Left ventricle myocardium inferior (tissue), 1 donor: ENCODE measurements around the gene RAD50. TPM values are rescaled to one million over a fixed set of nuclear protein-coding genes. Genes with fewer than 3 reads are reported as not detected.

Experiments
- DNase-seq: peaks from one replicate; pipeline ENCODE4 v3.0.0-alpha.2; 2020
- H3K27ac ChIP-seq: fragments of 200-600 bp; replicated peaks from 2 replicates; pipeline ENCODE4 v1.8.0; 2021
- H3K27me3 ChIP-seq: fragments of 200-600 bp; 2 replicates; pipeline ENCODE4 v1.8.0; 2021; ENCODE audit warnings: low read depth
- H3K36me3 ChIP-seq: fragments of 200-600 bp; 2 replicates; pipeline ENCODE4 v1.8.0; 2021
- H3K4me1 ChIP-seq: fragments of 200-600 bp; 2 replicates; pipeline ENCODE4 v1.8.0; 2021
- H3K4me3 ChIP-seq: fragments of 200-600 bp; 2 replicates; pipeline ENCODE4 v1.8.0; 2021; ENCODE audit warnings: mild to moderate bottlenecking, moderate library complexity
- H3K9me3 ChIP-seq: fragments of 200-600 bp; replicated peaks from 2 replicates; pipeline ENCODE4 v1.8.0; 2021
- CTCF ChIP-seq: fragments of 200-600 bp; IDR thresholded peaks from 2 replicates; pipeline ENCODE4 v1.8.0; 2021; ENCODE audit warnings: antibody characterized with exemption, mild to moderate bottlenecking, borderline replicate concordance
- intact Hi-C: fragments of 100-400 bp; cut with micrococcal nuclease; formaldehyde crosslinking; loops from one replicate; pipeline ENCODE4 v1.11.0; 2022
- total RNA-seq: library from RNA; stranded (reverse); fragmentation: NEBNext Ultra II Directional; extraction: Animal tissue kit (Norgen Biotek cat#: 25700); gene quantifications from one replicate; pipeline ENCODE4 v1.2.1, GENCODE V29; 2021
- donor health status: DM: no; HTN: yes; CAD: no; lungs with severe emphysema.

The RAD50 gene
- total RNA-seq, 1 donor from 2014 or later: 33.4 TPM

- DNase-seq: no peak
- Histone ChIP-seq H3K4me3 (no peak overlapping the region), H3K4me1 (no peaks in the 10 kb centered on the region), H3K27me3 (no peaks in the 10 kb centered on the region), H3K27ac (no peak overlapping the region), H3K9me3 (no peaks in the 10 kb centered on the region), H3K36me3 (no peaks in the 10 kb centered on the region)
- TF ChIP-seq CTCF: no peak
- intact Hi-C loops: no loop called here
These were observed 124.7 kb downstream of the RAD50 start for GRCh38 chr5:132681476-132681831.

GRCh38 chr5:132681983-132682382 lies 125.2 kb downstream of the RAD50 start:
- Histone ChIP-seq H3K9me3 (no peaks in the 10 kb centered on the region), H3K27me3 (no peaks in the 10 kb centered on the region), H3K27ac (no peak overlapping the region), H3K4me1 (no peaks in the 10 kb centered on the region), H3K4me3 (no peak overlapping the region), H3K36me3 (no peaks in the 10 kb centered on the region)
- no peak for DNase-seq
- no peak for TF ChIP-seq CTCF
- intact Hi-C loops: no loop called here

- intact Hi-C loops: no loop called here
- Histone ChIP-seq H3K9me3 (no peaks in the 10 kb centered on the region), H3K27me3 (no peaks in the 10 kb centered on the region), H3K4me1 (no peaks in the 10 kb centered on the region), H3K4me3 (no peak overlapping the region), H3K36me3 (no peaks in the 10 kb centered on the region), H3K27ac (no peak overlapping the region)
- DNase-seq: no peak
- TF ChIP-seq CTCF: no peak
These were observed 127.7 kb downstream of the RAD50 start for GRCh38 chr5:132684491-132684890.

- no peaks in the 10 kb centered on the region for H3K27me3 ChIP-seq
- no peak overlapping the region for H3K27ac ChIP-seq
- H3K36me3 ChIP-seq: no peaks in the 10 kb centered on the region
- H3K9me3 ChIP-seq: no peaks in the 10 kb centered on the region
- no peak overlapping the region for H3K4me3 ChIP-seq
- no peaks in the 10 kb centered on the region for H3K4me1 ChIP-seq
- no peak for TF ChIP-seq CTCF
- intact Hi-C loops: no loop called here
- DNase-seq: no peak
These were observed 128.3 kb downstream of the RAD50 start for GRCh38 chr5:132684922-132685720.

- Histone ChIP-seq H3K36me3 (no peaks in the 10 kb centered on the region), H3K9me3 (no peaks in the 10 kb centered on the region), H3K4me3 (no peak overlapping the region), H3K4me1 (no peaks in the 10 kb centered on the region), H3K27ac (no peak overlapping the region), H3K27me3 (no peaks in the 10 kb centered on the region)
- no peak for TF ChIP-seq CTCF
- DNase-seq: no peak
- intact Hi-C loops: no loop called here
These were observed 129.4 kb downstream of the RAD50 start for GRCh38 chr5:132686193-132686592.
